ENCODE data around the gene GRAMD1A.
"Not testable (repeated sequence)": the region's sequence is repeated elsewhere in the genome, so short reads cannot be mapped to it uniquely, and the experiment has no call there.

GRAMD1A gene

GRCh38 chr19:35022460-35022859 lies 22.3 kb downstream of the GRAMD1A start:
- Histone ChIP-seq H3K27ac (ENCODE audit: low read depth, low read length) (no peak overlapping the region), H3K9ac (ENCODE audit: low read length) (no peak overlapping the region), H3K27me3 (ENCODE audit: control insufficient read depth, insufficient read depth, low read length) (no peaks in the 10 kb centered on the region), H3K4me3 (ENCODE audit: low read depth, low read length) (no peak overlapping the region), H3K4me1 (ENCODE audit: control insufficient read depth, insufficient read depth, low read length) (no peaks in the 10 kb centered on the region; the same call in 1 of the 2 replicates), H3K36me3 (ENCODE audit: control insufficient read depth, insufficient read depth, low read length) (peaks cover 96% of the 10 kb centered on the region), H3K9me3 (ENCODE audit: control insufficient read depth, insufficient read depth, low read depth, low read length) (no peaks in the 10 kb centered on the region)

- H3K9me3 ChIP-seq (ENCODE audit: control insufficient read depth, insufficient read depth, low read depth, low read length) = no peaks in the 10 kb centered on the region
- no peaks in the 10 kb centered on the region; the same call in 1 of the 2 replicates for H3K4me1 ChIP-seq (ENCODE audit: control insufficient read depth, insufficient read depth, low read length)
- peaks cover 98% of the 10 kb centered on the region for H3K36me3 ChIP-seq (ENCODE audit: control insufficient read depth, insufficient read depth, low read length)
- no peak overlapping the region for H3K9ac ChIP-seq (ENCODE audit: low read length)
- H3K4me3 ChIP-seq (ENCODE audit: low read depth, low read length) = no peak overlapping the region
- no peak overlapping the region for H3K27ac ChIP-seq (ENCODE audit: low read depth, low read length)
- no peaks in the 10 kb centered on the region for H3K27me3 ChIP-seq (ENCODE audit: control insufficient read depth, insufficient read depth, low read length)
Observed at GRCh38 chr19:35023428-35023827, 23.3 kb downstream of the GRAMD1A start.

GRCh38 chr19:35024095-35024494 lies 24.0 kb downstream of the GRAMD1A start:
- Histone ChIP-seq H3K4me3 (ENCODE audit: low read depth, low read length) (no peak overlapping the region), H3K27me3 (ENCODE audit: control insufficient read depth, insufficient read depth, low read length) (no peaks in the 10 kb centered on the region), H3K9me3 (ENCODE audit: control insufficient read depth, insufficient read depth, low read depth, low read length) (no peaks in the 10 kb centered on the region), H3K9ac (ENCODE audit: low read length) (no peak overlapping the region), H3K36me3 (ENCODE audit: control insufficient read depth, insufficient read depth, low read length) (peaks cover 93% of the 10 kb centered on the region), H3K4me1 (ENCODE audit: control insufficient read depth, insufficient read depth, low read length) (no peaks in the 10 kb centered on the region; the same call in 1 of the 2 replicates), H3K27ac (ENCODE audit: low read depth, low read length) (no peak overlapping the region)

GRCh38 chr19:35025969-35026368 lies 25.8 kb downstream of the GRAMD1A start:
- H3K9me3 ChIP-seq (ENCODE audit: control insufficient read depth, insufficient read depth, low read depth, low read length) = no peaks in the 10 kb centered on the region
- H3K9ac ChIP-seq (ENCODE audit: low read length) = no peak overlapping the region
- peaks cover 74% of the 10 kb centered on the region for H3K36me3 ChIP-seq (ENCODE audit: control insufficient read depth, insufficient read depth, low read length)
- peaks cover 6% of the 10 kb centered on the region for H3K27me3 ChIP-seq (ENCODE audit: control insufficient read depth, insufficient read depth, low read length)
- peaks cover 4% of the 10 kb centered on the region; the same call in 1 of the 2 replicates for H3K4me1 ChIP-seq (ENCODE audit: control insufficient read depth, insufficient read depth, low read length)
- H3K27ac ChIP-seq (ENCODE audit: low read depth, low read length) = no peak overlapping the region
- H3K4me3 ChIP-seq (ENCODE audit: low read depth, low read length) = no peak overlapping the region

GRCh38 chr19:35026418-35026817 lies 26.3 kb downstream of the GRAMD1A start:
- Histone ChIP-seq H3K4me1 (ENCODE audit: control insufficient read depth, insufficient read depth, low read length) (peaks cover 4% of the 10 kb centered on the region; the same call in 1 of the 2 replicates), H3K36me3 (ENCODE audit: control insufficient read depth, insufficient read depth, low read length) (peaks cover 70% of the 10 kb centered on the region), H3K4me3 (ENCODE audit: low read depth, low read length) (no peak overlapping the region), H3K27ac (ENCODE audit: low read depth, low read length) (no peak overlapping the region), H3K9me3 (ENCODE audit: control insufficient read depth, insufficient read depth, low read depth, low read length) (no peaks in the 10 kb centered on the region), H3K27me3 (ENCODE audit: control insufficient read depth, insufficient read depth, low read length) (peaks cover 11% of the 10 kb centered on the region), H3K9ac (ENCODE audit: low read length) (no peak overlapping the region)

- Histone ChIP-seq H3K9ac (ENCODE audit: low read length) (no peak overlapping the region), H3K27ac (ENCODE audit: low read depth, low read length) (no peak overlapping the region), H3K4me3 (ENCODE audit: low read depth, low read length) (no peak overlapping the region), H3K36me3 (ENCODE audit: control insufficient read depth, insufficient read depth, low read length) (peaks cover 64% of the 10 kb centered on the region), H3K4me1 (ENCODE audit: control insufficient read depth, insufficient read depth, low read length) (peaks cover 8% of the 10 kb centered on the region; the same call in 1 of the 2 replicates), H3K9me3 (ENCODE audit: control insufficient read depth, insufficient read depth, low read depth, low read length) (no peaks in the 10 kb centered on the region), H3K27me3 (ENCODE audit: control insufficient read depth, insufficient read depth, low read length) (peaks cover 17% of the 10 kb centered on the region)
Observed at GRCh38 chr19:35027009-35027408, 26.9 kb downstream of the GRAMD1A start.

- Histone ChIP-seq H3K27me3 (ENCODE audit: control insufficient read depth, insufficient read depth, low read length) (peaks cover 27% of the 10 kb centered on the region), H3K27ac (ENCODE audit: low read depth, low read length) (no peak overlapping the region), H3K4me1 (ENCODE audit: control insufficient read depth, insufficient read depth, low read length) (peaks cover 10% of the 10 kb centered on the region; the same call in 1 of the 2 replicates), H3K9ac (ENCODE audit: low read length) (no peak overlapping the region), H3K4me3 (ENCODE audit: low read depth, low read length) (no peak overlapping the region), H3K36me3 (ENCODE audit: control insufficient read depth, insufficient read depth, low read length) (peaks cover 55% of the 10 kb centered on the region), H3K9me3 (ENCODE audit: control insufficient read depth, insufficient read depth, low read depth, low read length) (no peaks in the 10 kb centered on the region)
Observed at GRCh38 chr19:35027851-35028599, 27.9 kb downstream of the GRAMD1A start.

- H3K36me3 ChIP-seq (ENCODE audit: control insufficient read depth, insufficient read depth, low read length) = peaks cover 53% of the 10 kb centered on the region
- not testable (repeated sequence) for H3K27ac ChIP-seq (ENCODE audit: low read depth, low read length)
Observed at GRCh38 chr19:35028600-35028885, 28.4 kb downstream of the GRAMD1A start.

GRCh38 chr19:35029275-35029736 lies 29.2 kb downstream of the GRAMD1A start:
- Histone ChIP-seq H3K36me3 (ENCODE audit: control insufficient read depth, insufficient read depth, low read length) (peaks cover 53% of the 10 kb centered on the region), H3K27me3 (ENCODE audit: control insufficient read depth, insufficient read depth, low read length) (peaks cover 30% of the 10 kb centered on the region), H3K4me3 (ENCODE audit: low read depth, low read length) (peak overlapping the region; percentile 62; the same call in 1 of the 2 replicates)
- H3K4me1 ChIP-seq (ENCODE audit: control insufficient read depth, insufficient read depth, low read length); H3K9me3 ChIP-seq (ENCODE audit: control insufficient read depth, insufficient read depth, low read depth, low read length); H3K9ac ChIP-seq (ENCODE audit: low read length); H3K27ac ChIP-seq (ENCODE audit: low read depth, low read length): not testable (repeated sequence)

More at GRCh38 chr19:35028600-35028885, 28.4 kb downstream of the GRAMD1A start:
- H3K4me1 ChIP-seq (ENCODE audit: control insufficient read depth, insufficient read depth, low read length); H3K9me3 ChIP-seq (ENCODE audit: control insufficient read depth, insufficient read depth, low read depth, low read length); H3K4me3 ChIP-seq (ENCODE audit: low read depth, low read length); H3K9ac ChIP-seq (ENCODE audit: low read length): not testable (repeated sequence)
- peaks cover 30% of the 10 kb centered on the region for H3K27me3 ChIP-seq (ENCODE audit: control insufficient read depth, insufficient read depth, low read length)

- H3K9me3 ChIP-seq (ENCODE audit: control insufficient read depth, insufficient read depth, low read depth, low read length) = no peaks in the 10 kb centered on the region
- H3K27ac ChIP-seq (ENCODE audit: low read depth, low read length) = no peak overlapping the region
- H3K4me1 ChIP-seq (ENCODE audit: control insufficient read depth, insufficient read depth, low read length) = peaks cover 10% of the 10 kb centered on the region; the same call in 1 of the 2 replicates
- peak overlapping the region; percentile 43 for H3K9ac ChIP-seq (ENCODE audit: low read length)
- H3K36me3 ChIP-seq (ENCODE audit: control insufficient read depth, insufficient read depth, low read length) = peaks cover 53% of the 10 kb centered on the region
- H3K4me3 ChIP-seq (ENCODE audit: low read depth, low read length) = peak overlapping the region; percentile 62
- peaks cover 30% of the 10 kb centered on the region for H3K27me3 ChIP-seq (ENCODE audit: control insufficient read depth, insufficient read depth, low read length)
Observed at GRCh38 chr19:35029737-35030256, 29.7 kb downstream of the GRAMD1A start.

- Histone ChIP-seq H3K27ac (ENCODE audit: low read depth, low read length) (no peak within 1 kb of the TSS), H3K4me1 (ENCODE audit: control insufficient read depth, insufficient read depth, low read length) (peaks cover 10% of the 10 kb centered on the region; the same call in 1 of the 2 replicates), H3K4me3 (ENCODE audit: low read depth, low read length) (peak within 1 kb of the TSS; percentile 67), H3K27me3 (ENCODE audit: control insufficient read depth, insufficient read depth, low read length) (peaks cover 30% of the 10 kb centered on the region), H3K9me3 (ENCODE audit: control insufficient read depth, insufficient read depth, low read depth, low read length) (no peaks in the 10 kb centered on the region), H3K9ac (ENCODE audit: low read length) (peak within 1 kb of the TSS; percentile 63), H3K36me3 (ENCODE audit: control insufficient read depth, insufficient read depth, low read length) (peaks cover 47% of the 10 kb centered on the region)
Observed at GRCh38 chr19:35030257-35031071, 30.3 kb downstream of the GRAMD1A start, which contains the start of gene SCN1B. TSS of gene SCN1B (plus strand) at chr19:35030470. CDS start at chr19:35030821, 351 bp downstream.

All from HUES6 (cell line).